ENCODE measurements around the gene SLC44A3. TPM values are rescaled to one million over a fixed set of nuclear protein-coding genes. Genes with fewer than 3 reads are reported as not detected.
A peak's percentile ranks its signal among the peaks of the same experiment; 100 is the strongest.

The SLC44A3 gene
- polyA plus RNA-seq, 1 of the 3 experiments (the other 2 are of a cell fraction): 2.6 TPM

DNA sequence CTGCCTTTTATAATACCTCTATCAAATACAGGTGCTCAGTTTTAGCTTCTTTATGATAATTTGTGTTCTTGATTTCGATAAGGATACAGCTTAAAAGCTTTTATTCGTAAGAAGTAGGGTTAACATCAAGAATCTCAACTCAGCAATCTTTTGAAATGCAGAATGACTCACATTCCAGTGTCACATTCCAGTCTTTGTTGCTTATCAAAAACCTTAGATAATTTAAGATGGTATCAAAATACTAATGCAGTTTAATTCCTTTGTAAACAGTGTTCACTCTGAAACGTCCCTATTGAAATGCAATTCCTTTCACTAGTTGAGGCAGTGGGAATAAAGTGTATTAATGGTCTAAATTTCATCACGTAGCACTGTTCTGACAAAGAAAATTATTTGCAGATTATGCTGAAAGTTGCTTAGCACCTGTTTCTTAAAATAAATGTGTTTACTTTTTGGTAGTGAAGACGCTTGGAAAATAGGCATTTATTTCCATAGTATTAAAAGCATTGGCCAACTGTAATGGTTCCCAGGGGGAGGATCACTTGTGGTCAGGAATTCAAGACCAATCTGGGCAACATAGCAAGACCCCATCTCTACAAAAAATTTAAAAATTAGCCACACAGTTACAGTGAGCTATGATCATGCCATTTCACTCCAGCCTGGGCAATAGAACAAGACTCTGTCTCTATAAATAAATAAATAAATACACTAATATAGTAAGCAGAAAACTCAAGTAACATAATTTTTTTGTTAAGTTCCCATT lies 116.9 kb downstream of the SLC44A3 start:
- Histone ChIP-seq H2AFZ (ENCODE audit: low read depth) (no peak overlapping the region), H3K9me2 (no peaks in the 10 kb centered on the region), H3K9ac (no peak overlapping the region), H3K27ac (ENCODE audit: low read depth in 2 of 2, low read length in 1 of 2) (peak overlapping the region in 1 of 2 experiments; percentile 23; a peak in 1 of 4 replicates), H3K79me2 (ENCODE audit: insufficient read depth) (no peaks in the 10 kb centered on the region), H3K9me3 (no peaks in the 10 kb centered on the region), H3K4me1 (ENCODE audit: control insufficient read depth in 1 of 2, insufficient read depth in 2 of 2, low read depth in 1 of 2, low read length in 1 of 2) (peaks cover 0 to 38% of the 10 kb centered on the region in 2 experiments), H4K20me1 (ENCODE audit: insufficient read depth) (no peaks in the 10 kb centered on the region), H3K27me3 (ENCODE audit: insufficient read depth) (no peaks in the 10 kb centered on the region), H3K4me2 (no peak overlapping the region), H3F3A (replicated peaks; ENCODE audit: insufficient read depth) (peaks cover 13% of the 10 kb centered on the region), H3K4me3 (ENCODE audit: low read depth in 2 of 2, low read length in 1 of 2) (no peak overlapping the region), H3K36me3 (replicated peaks in 1 of 2; ENCODE audit: control insufficient read depth in 1 of 2, insufficient read depth in 2 of 2, low read length in 1 of 2) (peaks cover 0 to 7% of the 10 kb centered on the region in 2 experiments)
- WGBS (ENCODE audit: low lambda C conversion rate): 65% methylated on average over 5 of the region's 5 CpGs
- POLR2A ChIA-PET: no interaction called here
- CTCF ChIA-PET: interaction anchor here (1.1 kb wide), 1 partner anchor 10 kb away, joined by 5 read pairs; no protein-coding TSS in a partner anchor
- no peak for DNase-seq
- TF ChIP-seq POLR2AphosphoS5 (IDR thresholded peaks at IDR 0.05; ENCODE audit: low read depth, low read length) (no peak), GATA2 (CRISPR knock-in tag; IDR thresholded peaks at IDR 0.05) (no peak), GABPA (IDR thresholded peaks at IDR 0.05; ENCODE audit: low read depth) (no peak), ELF1 (IDR thresholded peaks at IDR 0.05) (no peak), TAF1 (IDR thresholded peaks at IDR 0.05; ENCODE audit: borderline replicate concordance, low read depth, low read length) (no peak), MEF2A (IDR thresholded peaks at IDR 0.05; ENCODE audit: borderline replicate concordance, low read depth) (no peak), FOXM1 (IDR thresholded peaks at IDR 0.05; ENCODE audit: low read depth) (no peak), TEAD4 (IDR thresholded peaks at IDR 0.05; ENCODE audit: borderline replicate concordance, insufficient read depth) (0 out of 2 replicates have a peak, but pooled peaks have one; percentile 37), YY1 (IDR thresholded peaks at IDR 0.05; ENCODE audit: low read depth) (no peak), NFIC (IDR thresholded peaks at IDR 0.05; ENCODE audit: borderline replicate concordance) (no peak), JUND (IDR thresholded peaks at IDR 0.05) (peak; percentile 31; the same call in 1 of the 2 replicates), RCOR1 (IDR thresholded peaks at IDR 0.05; ENCODE audit: low read length) (no peak), TCF12 (IDR thresholded peaks at IDR 0.05) (peak; percentile 42; the same call in 1 of the 2 replicates), SIN3A (IDR thresholded peaks at IDR 0.05; ENCODE audit: borderline replicate concordance, low read depth, low read length) (no peak), NRF1 (IDR thresholded peaks at IDR 0.05; ENCODE audit: low read depth, low read length) (no peak), RXRA (IDR thresholded peaks at IDR 0.05; ENCODE audit: borderline replicate concordance, low read depth) (no peak), FOSL2 (IDR thresholded peaks at IDR 0.05; ENCODE audit: borderline replicate concordance, low read depth) (peak; percentile 34; the same call in 1 of the 2 replicates), RFX5 (IDR thresholded peaks at IDR 0.05; ENCODE audit: low read length) (no peak), RAD21 (IDR thresholded peaks at IDR 0.05; ENCODE audit: low read length) (no peak), CHD2 (IDR thresholded peaks at IDR 0.05; ENCODE audit: low read length, partially characterized antibody) (no peak)
- TF ChIP-seq, protein P1, sequence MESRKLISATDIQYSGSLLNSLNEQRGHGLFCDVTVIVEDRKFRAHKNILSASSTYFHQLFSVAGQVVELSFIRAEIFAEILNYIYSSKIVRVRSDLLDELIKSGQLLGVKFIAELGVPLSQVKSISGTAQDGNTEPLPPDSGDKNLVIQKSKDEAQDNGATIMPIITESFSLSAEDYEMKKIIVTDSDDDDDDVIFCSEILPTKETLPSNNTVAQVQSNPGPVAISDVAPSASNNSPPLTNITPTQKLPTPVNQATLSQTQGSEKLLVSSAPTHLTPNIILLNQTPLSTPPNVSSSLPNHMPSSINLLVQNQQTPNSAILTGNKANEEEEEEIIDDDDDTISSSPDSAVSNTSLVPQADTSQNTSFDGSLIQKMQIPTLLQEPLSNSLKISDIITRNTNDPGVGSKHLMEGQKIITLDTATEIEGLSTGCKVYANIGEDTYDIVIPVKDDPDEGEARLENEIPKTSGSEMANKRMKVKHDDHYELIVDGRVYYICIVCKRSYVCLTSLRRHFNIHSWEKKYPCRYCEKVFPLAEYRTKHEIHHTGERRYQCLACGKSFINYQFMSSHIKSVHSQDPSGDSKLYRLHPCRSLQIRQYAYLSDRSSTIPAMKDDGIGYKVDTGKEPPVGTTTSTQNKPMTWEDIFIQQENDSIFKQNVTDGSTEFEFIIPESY (IDR thresholded peaks at IDR 0.05; ENCODE audit: borderline replicate concordance, low read depth): no peak
- TF ChIP-seq, protein P2, sequence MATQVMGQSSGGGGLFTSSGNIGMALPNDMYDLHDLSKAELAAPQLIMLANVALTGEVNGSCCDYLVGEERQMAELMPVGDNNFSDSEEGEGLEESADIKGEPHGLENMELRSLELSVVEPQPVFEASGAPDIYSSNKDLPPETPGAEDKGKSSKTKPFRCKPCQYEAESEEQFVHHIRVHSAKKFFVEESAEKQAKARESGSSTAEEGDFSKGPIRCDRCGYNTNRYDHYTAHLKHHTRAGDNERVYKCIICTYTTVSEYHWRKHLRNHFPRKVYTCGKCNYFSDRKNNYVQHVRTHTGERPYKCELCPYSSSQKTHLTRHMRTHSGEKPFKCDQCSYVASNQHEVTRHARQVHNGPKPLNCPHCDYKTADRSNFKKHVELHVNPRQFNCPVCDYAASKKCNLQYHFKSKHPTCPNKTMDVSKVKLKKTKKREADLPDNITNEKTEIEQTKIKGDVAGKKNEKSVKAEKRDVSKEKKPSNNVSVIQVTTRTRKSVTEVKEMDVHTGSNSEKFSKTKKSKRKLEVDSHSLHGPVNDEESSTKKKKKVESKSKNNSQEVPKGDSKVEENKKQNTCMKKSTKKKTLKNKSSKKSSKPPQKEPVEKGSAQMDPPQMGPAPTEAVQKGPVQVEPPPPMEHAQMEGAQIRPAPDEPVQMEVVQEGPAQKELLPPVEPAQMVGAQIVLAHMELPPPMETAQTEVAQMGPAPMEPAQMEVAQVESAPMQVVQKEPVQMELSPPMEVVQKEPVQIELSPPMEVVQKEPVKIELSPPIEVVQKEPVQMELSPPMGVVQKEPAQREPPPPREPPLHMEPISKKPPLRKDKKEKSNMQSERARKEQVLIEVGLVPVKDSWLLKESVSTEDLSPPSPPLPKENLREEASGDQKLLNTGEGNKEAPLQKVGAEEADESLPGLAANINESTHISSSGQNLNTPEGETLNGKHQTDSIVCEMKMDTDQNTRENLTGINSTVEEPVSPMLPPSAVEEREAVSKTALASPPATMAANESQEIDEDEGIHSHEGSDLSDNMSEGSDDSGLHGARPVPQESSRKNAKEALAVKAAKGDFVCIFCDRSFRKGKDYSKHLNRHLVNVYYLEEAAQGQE (IDR thresholded peaks at IDR 0.05; ENCODE audit: low read depth, low read length): no peak
- TF ChIP-seq, protein P3, sequence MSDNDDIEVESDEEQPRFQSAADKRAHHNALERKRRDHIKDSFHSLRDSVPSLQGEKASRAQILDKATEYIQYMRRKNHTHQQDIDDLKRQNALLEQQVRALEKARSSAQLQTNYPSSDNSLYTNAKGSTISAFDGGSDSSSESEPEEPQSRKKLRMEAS (IDR thresholded peaks at IDR 0.05; ENCODE audit: low read depth): no peak
- TF ChIP-seq, protein P4, sequence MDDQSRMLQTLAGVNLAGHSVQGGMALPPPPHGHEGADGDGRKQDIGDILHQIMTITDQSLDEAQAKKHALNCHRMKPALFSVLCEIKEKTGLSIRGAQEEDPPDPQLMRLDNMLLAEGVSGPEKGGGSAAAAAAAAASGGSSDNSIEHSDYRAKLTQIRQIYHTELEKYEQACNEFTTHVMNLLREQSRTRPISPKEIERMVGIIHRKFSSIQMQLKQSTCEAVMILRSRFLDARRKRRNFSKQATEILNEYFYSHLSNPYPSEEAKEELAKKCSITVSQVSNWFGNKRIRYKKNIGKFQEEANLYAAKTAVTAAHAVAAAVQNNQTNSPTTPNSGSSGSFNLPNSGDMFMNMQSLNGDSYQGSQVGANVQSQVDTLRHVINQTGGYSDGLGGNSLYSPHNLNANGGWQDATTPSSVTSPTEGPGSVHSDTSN (IDR thresholded peaks at IDR 0.05): peak; percentile 34; the same call in 1 of the 2 replicates
- TF ChIP-seq, protein P5, sequence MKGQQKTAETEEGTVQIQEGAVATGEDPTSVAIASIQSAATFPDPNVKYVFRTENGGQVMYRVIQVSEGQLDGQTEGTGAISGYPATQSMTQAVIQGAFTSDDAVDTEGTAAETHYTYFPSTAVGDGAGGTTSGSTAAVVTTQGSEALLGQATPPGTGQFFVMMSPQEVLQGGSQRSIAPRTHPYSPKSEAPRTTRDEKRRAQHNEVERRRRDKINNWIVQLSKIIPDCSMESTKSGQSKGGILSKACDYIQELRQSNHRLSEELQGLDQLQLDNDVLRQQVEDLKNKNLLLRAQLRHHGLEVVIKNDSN (IDR thresholded peaks at IDR 0.05; ENCODE audit: borderline replicate concordance, low read depth): no peak
- TF ChIP-seq, protein P6, sequence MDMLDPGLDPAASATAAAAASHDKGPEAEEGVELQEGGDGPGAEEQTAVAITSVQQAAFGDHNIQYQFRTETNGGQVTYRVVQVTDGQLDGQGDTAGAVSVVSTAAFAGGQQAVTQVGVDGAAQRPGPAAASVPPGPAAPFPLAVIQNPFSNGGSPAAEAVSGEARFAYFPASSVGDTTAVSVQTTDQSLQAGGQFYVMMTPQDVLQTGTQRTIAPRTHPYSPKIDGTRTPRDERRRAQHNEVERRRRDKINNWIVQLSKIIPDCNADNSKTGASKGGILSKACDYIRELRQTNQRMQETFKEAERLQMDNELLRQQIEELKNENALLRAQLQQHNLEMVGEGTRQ (IDR thresholded peaks at IDR 0.05; ENCODE audit: borderline replicate concordance, low read depth, low read length): no peak

All from SK-N-SH (cell line).